GM19397 (cell line): Measurements from ENCODE around the gene SLC2A10.

Experiments
- ATAC-seq: cut with Tn5 transposase; IDR thresholded peaks from one replicate; pipeline ENCODE4 v1.9.1; 2021; ENCODE audit warnings: mild to moderate bottlenecking, moderate library complexity; ENCODE audit not compliant: unreplicated experiment

Gene SLC2A10

GRCh38 chr20:46701986-46702385 lies 7.5 kb upstream of the SLC2A10 start:
- ATAC-seq = no peak

- no peak for ATAC-seq
Observed at GRCh38 chr20:46702447-46703203, 6.8 kb upstream of the SLC2A10 start.

- no peak for ATAC-seq
Observed at GRCh38 chr20:46703435-46703834, 6.0 kb upstream of the SLC2A10 start.

GRCh38 chr20:46704714-46705377 lies 4.6 kb upstream of the SLC2A10 start:
- no peak for ATAC-seq

- ATAC-seq = no peak
Observed at GRCh38 chr20:46705378-46705729, 4.1 kb upstream of the SLC2A10 start.

- no peak for ATAC-seq
Observed at GRCh38 chr20:46706242-46706641, 3.2 kb upstream of the SLC2A10 start.

- no peak for ATAC-seq
Observed at GRCh38 chr20:46708172-46708860, 1.1 kb upstream of the SLC2A10 start.

- ATAC-seq = no peak
Observed at GRCh38 chr20:46709055-46709458, 392 bp upstream of the SLC2A10 start.

- ATAC-seq = no peak
Observed at GRCh38 chr20:46710153-46710913, 884 bp downstream of the SLC2A10 start.

GRCh38 chr20:46712056-46712636 lies 2.7 kb downstream of the SLC2A10 start:
- no peak for ATAC-seq

- no peak for ATAC-seq
Observed at GRCh38 chr20:46713957-46714834, 4.7 kb downstream of the SLC2A10 start.

- ATAC-seq = no peak
Observed at GRCh38 chr20:46715292-46715756, 5.9 kb downstream of the SLC2A10 start.

- no peak for ATAC-seq
Observed at GRCh38 chr20:46717818-46718541, 8.5 kb downstream of the SLC2A10 start.

- no peak for ATAC-seq
Observed at GRCh38 chr20:46720019-46720418, 10.6 kb downstream of the SLC2A10 start.

- ATAC-seq = no peak
Observed at GRCh38 chr20:46720776-46721425, 11.5 kb downstream of the SLC2A10 start.

- ATAC-seq = no peak
Observed at GRCh38 chr20:46721476-46721875, 12.0 kb downstream of the SLC2A10 start.

GRCh38 chr20:46722450-46722849 lies 13.0 kb downstream of the SLC2A10 start:
- no peak for ATAC-seq

GRCh38 chr20:46723039-46723438 lies 13.6 kb downstream of the SLC2A10 start:
- ATAC-seq = no peak
